ENCODE results near the gene PDE6H.

PDE6H gene

GRCh38 chr12:14972816-14973215 is at the start of gene PDE6H:
TSS of gene PDE6H (plus strand) at chr12:14973042. CDS start at chr12:14978013, 4,971 bp downstream.
- Histone ChIP-seq H3K27me3 (ENCODE audit: control insufficient read depth in 1 of 2, insufficient read depth in 2 of 2, low read length in 2 of 2) (no peaks in the 10 kb centered on the region), H3K27ac (ENCODE audit: low read length) (no peak within 1 kb of the TSS), H3K4me3 (ENCODE audit: low read length in 2 of 2) (no peak within 1 kb of the TSS), H3K36me3 (ENCODE audit: control insufficient read depth in 2 of 2, insufficient read depth in 2 of 2, low read length in 2 of 2) (no peaks in the 10 kb centered on the region), H3K9ac (ENCODE audit: low read length in 2 of 2) (no peak within 1 kb of the TSS), H3K9me3 (ENCODE audit: control insufficient read depth in 2 of 2, low read length in 2 of 2) (no peaks in the 10 kb centered on the region), H3K4me1 (ENCODE audit: control insufficient read depth, insufficient read depth, low read length) (no peaks in the 10 kb centered on the region)

GRCh38 chr12:14923944-14924343 is 48.9 kb upstream of the PDE6H start:
- Histone ChIP-seq H3K4me3 (ENCODE audit: low read length in 2 of 2) (no peak overlapping the region), H3K4me1 (ENCODE audit: control insufficient read depth, insufficient read depth, low read length) (no peaks in the 10 kb centered on the region), H3K27me3 (ENCODE audit: control insufficient read depth in 1 of 2, insufficient read depth in 2 of 2, low read length in 2 of 2) (no peaks in the 10 kb centered on the region), H3K27ac (ENCODE audit: low read length) (no peak overlapping the region), H3K36me3 (ENCODE audit: control insufficient read depth in 2 of 2, insufficient read depth in 2 of 2, low read length in 2 of 2) (no peaks in the 10 kb centered on the region), H3K9ac (ENCODE audit: low read length in 2 of 2) (no peak overlapping the region), H3K9me3 (ENCODE audit: control insufficient read depth in 2 of 2, low read length in 2 of 2) (no peaks in the 10 kb centered on the region)

- Histone ChIP-seq H3K9me3 (ENCODE audit: control insufficient read depth in 2 of 2, low read length in 2 of 2) (no peaks in the 10 kb centered on the region), H3K36me3 (ENCODE audit: control insufficient read depth in 2 of 2, insufficient read depth in 2 of 2, low read length in 2 of 2) (no peaks in the 10 kb centered on the region), H3K27ac (ENCODE audit: low read length) (no peak overlapping the region), H3K27me3 (ENCODE audit: control insufficient read depth in 1 of 2, insufficient read depth in 2 of 2, low read length in 2 of 2) (no peaks in the 10 kb centered on the region), H3K4me1 (ENCODE audit: control insufficient read depth, insufficient read depth, low read length) (no peaks in the 10 kb centered on the region), H3K4me3 (ENCODE audit: low read length in 2 of 2) (no peak overlapping the region), H3K9ac (ENCODE audit: low read length in 2 of 2) (no peak overlapping the region)
Observed at GRCh38 chr12:14924541-14924940, 48.3 kb upstream of the PDE6H start.

- H3K27ac ChIP-seq (ENCODE audit: low read length): no peak overlapping the region
- no peak overlapping the region for H3K4me3 ChIP-seq (ENCODE audit: low read length in 2 of 2)
- H3K9me3 ChIP-seq (ENCODE audit: control insufficient read depth in 2 of 2, low read length in 2 of 2): no peaks in the 10 kb centered on the region
- H3K4me1 ChIP-seq (ENCODE audit: control insufficient read depth, insufficient read depth, low read length): no peaks in the 10 kb centered on the region
- no peaks in the 10 kb centered on the region for H3K36me3 ChIP-seq (ENCODE audit: control insufficient read depth in 2 of 2, insufficient read depth in 2 of 2, low read length in 2 of 2)
- no peaks in the 10 kb centered on the region for H3K27me3 ChIP-seq (ENCODE audit: control insufficient read depth in 1 of 2, insufficient read depth in 2 of 2, low read length in 2 of 2)
- no peak overlapping the region for H3K9ac ChIP-seq (ENCODE audit: low read length in 2 of 2)
Observed at GRCh38 chr12:14927267-14927666, 45.6 kb upstream of the PDE6H start.

- Histone ChIP-seq H3K27me3 (ENCODE audit: control insufficient read depth in 1 of 2, insufficient read depth in 2 of 2, low read length in 2 of 2) (no peaks in the 10 kb centered on the region), H3K36me3 (ENCODE audit: control insufficient read depth in 2 of 2, insufficient read depth in 2 of 2, low read length in 2 of 2) (no peaks in the 10 kb centered on the region), H3K9ac (ENCODE audit: low read length in 2 of 2) (no peak overlapping the region), H3K4me3 (ENCODE audit: low read length in 2 of 2) (peak overlapping the region in 1 of 2 donors; percentile 23), H3K4me1 (ENCODE audit: control insufficient read depth, insufficient read depth, low read length) (no peaks in the 10 kb centered on the region), H3K27ac (ENCODE audit: low read length) (no peak overlapping the region), H3K9me3 (ENCODE audit: control insufficient read depth in 2 of 2, low read length in 2 of 2) (no peaks in the 10 kb centered on the region)
Observed at GRCh38 chr12:14928931-14929330, 43.9 kb upstream of the PDE6H start.

- Histone ChIP-seq H3K27ac (ENCODE audit: low read length) (no peak overlapping the region), H3K4me3 (ENCODE audit: low read length in 2 of 2) (no peak overlapping the region)
Observed at GRCh38 chr12:14930299-14930698, 42.5 kb upstream of the PDE6H start.

DNA sequence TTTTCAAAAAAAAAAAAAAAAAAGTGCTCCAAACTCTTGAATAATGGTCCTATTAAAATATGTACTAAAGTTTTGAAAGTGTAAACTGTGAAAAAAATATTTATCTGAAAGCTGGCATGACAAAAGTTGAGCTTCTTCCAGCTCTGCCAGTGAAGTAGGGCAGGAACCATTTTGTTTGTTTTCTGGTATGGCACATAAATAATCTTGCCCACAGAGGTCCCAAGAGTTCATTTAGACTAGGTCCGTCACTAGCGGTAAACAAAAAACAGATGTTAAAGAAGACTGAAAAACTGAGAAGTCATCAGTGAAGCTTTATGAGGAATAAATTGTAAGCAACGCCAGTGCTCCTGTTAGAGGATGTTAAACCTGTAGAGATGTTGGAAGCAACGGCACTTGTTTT is 41.5 kb upstream of the PDE6H start:
- no peaks in the 10 kb centered on the region for H3K9me3 ChIP-seq (ENCODE audit: control insufficient read depth in 2 of 2, low read length in 2 of 2)
- no peak overlapping the region for H3K27ac ChIP-seq (ENCODE audit: low read length)
- H3K4me1 ChIP-seq (ENCODE audit: control insufficient read depth, insufficient read depth, low read length): no peaks in the 10 kb centered on the region
- H3K9ac ChIP-seq (ENCODE audit: low read length in 2 of 2): no peak overlapping the region
- H3K27me3 ChIP-seq (ENCODE audit: control insufficient read depth in 1 of 2, insufficient read depth in 2 of 2, low read length in 2 of 2): no peaks in the 10 kb centered on the region
- H3K36me3 ChIP-seq (ENCODE audit: control insufficient read depth in 2 of 2, insufficient read depth in 2 of 2, low read length in 2 of 2): no peaks in the 10 kb centered on the region
- no peak overlapping the region for H3K4me3 ChIP-seq (ENCODE audit: low read length in 2 of 2)

More at GRCh38 chr12:14930299-14930698, 42.5 kb upstream of the PDE6H start:
- H3K4me1 ChIP-seq (ENCODE audit: control insufficient read depth, insufficient read depth, low read length): no peaks in the 10 kb centered on the region
- H3K9me3 ChIP-seq (ENCODE audit: control insufficient read depth in 2 of 2, low read length in 2 of 2): no peaks in the 10 kb centered on the region
- H3K27me3 ChIP-seq (ENCODE audit: control insufficient read depth in 1 of 2, insufficient read depth in 2 of 2, low read length in 2 of 2): no peaks in the 10 kb centered on the region
- H3K36me3 ChIP-seq (ENCODE audit: control insufficient read depth in 2 of 2, insufficient read depth in 2 of 2, low read length in 2 of 2): no peaks in the 10 kb centered on the region
- H3K9ac ChIP-seq (ENCODE audit: low read length in 2 of 2): no peak overlapping the region

- no peak overlapping the region for H3K9ac ChIP-seq (ENCODE audit: low read length in 2 of 2)
- H3K27me3 ChIP-seq (ENCODE audit: control insufficient read depth in 1 of 2, insufficient read depth in 2 of 2, low read length in 2 of 2): no peaks in the 10 kb centered on the region
- H3K9me3 ChIP-seq (ENCODE audit: control insufficient read depth in 2 of 2, low read length in 2 of 2): no peaks in the 10 kb centered on the region
- no peak overlapping the region for H3K27ac ChIP-seq (ENCODE audit: low read length)
- H3K36me3 ChIP-seq (ENCODE audit: control insufficient read depth in 2 of 2, insufficient read depth in 2 of 2, low read length in 2 of 2): no peaks in the 10 kb centered on the region
- H3K4me1 ChIP-seq (ENCODE audit: control insufficient read depth, insufficient read depth, low read length): no peaks in the 10 kb centered on the region
- H3K4me3 ChIP-seq (ENCODE audit: low read length in 2 of 2): no peak overlapping the region
Observed at GRCh38 chr12:14931791-14932560, 40.9 kb upstream of the PDE6H start.

GRCh38 chr12:14934511-14934910 is 38.3 kb upstream of the PDE6H start:
- H3K9ac ChIP-seq (ENCODE audit: low read length in 2 of 2): no peak overlapping the region
- H3K4me3 ChIP-seq (ENCODE audit: low read length in 2 of 2): no peak overlapping the region
- H3K9me3 ChIP-seq (ENCODE audit: control insufficient read depth in 2 of 2, low read length in 2 of 2): no peaks in the 10 kb centered on the region
- no peaks in the 10 kb centered on the region for H3K4me1 ChIP-seq (ENCODE audit: control insufficient read depth, insufficient read depth, low read length)
- no peaks in the 10 kb centered on the region for H3K27me3 ChIP-seq (ENCODE audit: control insufficient read depth in 1 of 2, insufficient read depth in 2 of 2, low read length in 2 of 2)
- no peaks in the 10 kb centered on the region for H3K36me3 ChIP-seq (ENCODE audit: control insufficient read depth in 2 of 2, insufficient read depth in 2 of 2, low read length in 2 of 2)
- no peak overlapping the region for H3K27ac ChIP-seq (ENCODE audit: low read length)

- Histone ChIP-seq H3K9ac (ENCODE audit: low read length in 2 of 2) (no peak overlapping the region), H3K27ac (ENCODE audit: low read length) (no peak overlapping the region), H3K4me1 (ENCODE audit: control insufficient read depth, insufficient read depth, low read length) (no peaks in the 10 kb centered on the region), H3K36me3 (ENCODE audit: control insufficient read depth in 2 of 2, insufficient read depth in 2 of 2, low read length in 2 of 2) (no peaks in the 10 kb centered on the region), H3K9me3 (ENCODE audit: control insufficient read depth in 2 of 2, low read length in 2 of 2) (no peaks in the 10 kb centered on the region), H3K27me3 (ENCODE audit: control insufficient read depth in 1 of 2, insufficient read depth in 2 of 2, low read length in 2 of 2) (no peaks in the 10 kb centered on the region), H3K4me3 (ENCODE audit: low read length in 2 of 2) (no peak overlapping the region)
Observed at GRCh38 chr12:14935031-14935430, 37.8 kb upstream of the PDE6H start.

GRCh38 chr12:14936224-14936861 is 36.5 kb upstream of the PDE6H start:
- H3K4me1 ChIP-seq (ENCODE audit: control insufficient read depth, insufficient read depth, low read length): no peaks in the 10 kb centered on the region
- H3K27ac ChIP-seq (ENCODE audit: low read length): no peak overlapping the region
- no peaks in the 10 kb centered on the region for H3K9me3 ChIP-seq (ENCODE audit: control insufficient read depth in 2 of 2, low read length in 2 of 2)
- no peaks in the 10 kb centered on the region for H3K27me3 ChIP-seq (ENCODE audit: control insufficient read depth in 1 of 2, insufficient read depth in 2 of 2, low read length in 2 of 2)
- H3K4me3 ChIP-seq (ENCODE audit: low read length in 2 of 2): no peak overlapping the region
- no peak overlapping the region for H3K9ac ChIP-seq (ENCODE audit: low read length in 2 of 2)
- H3K36me3 ChIP-seq (ENCODE audit: control insufficient read depth in 2 of 2, insufficient read depth in 2 of 2, low read length in 2 of 2): no peaks in the 10 kb centered on the region
